A549 (cell line): ENCODE measurements around the gene SMIM9.

Experiments
- CTCF ChIP-seq: fragments of >200 bp; sonication (Bioruptor Twin); formaldehyde crosslinking; IDR thresholded peaks from 3 replicates; pipeline ENCODE4 v1.5.1; 2016
- RCOR1 ChIP-seq: fragments of 150-350 bp; IDR thresholded peaks from 2 replicates; pipeline ENCODE4 v1.6.1; 2014; ENCODE audit warnings: antibody characterized with exemption, low read length, low read depth

GRCh38 chrX:154873329-154873728, 38.9 kb upstream of the SMIM9 start:
- TF ChIP-seq RCOR1 (no peak), CTCF (no peak)
